BJ (cell line): ENCODE measurements around the gene SPATA32. TPM values are rescaled to one million over a fixed set of nuclear protein-coding genes. Genes with fewer than 3 reads are reported as not detected.

Source experiments
- CTCF ChIA-PET: fragments of 350-600 bp; formaldehyde crosslinking; extraction: SDS; loops from one replicate; lab custom pipeline; 2021; ENCODE audit warnings: antibody characterized with exemption, inconsistent platforms; lab: Yijun Ruan, JAX
- POLR2A ChIA-PET: fragments of 300-600 bp; sonication (Branson Sonifier 250); formaldehyde crosslinking; extraction: SDS; loops from one replicate; lab custom pipeline; 2021; ENCODE audit warnings: antibody characterized with exemption; lab: Charles Lee
- DNase-seq: peaks from one replicate; pipeline ENCODE4 v3.0.0-alpha.2; 2011; ENCODE audit warnings: low read depth
- H3K27me3 ChIP-seq: 2 replicates; pipeline ENCODE4 v1.6.0; 2011; ENCODE audit warnings: low read length; ENCODE audit not compliant: control insufficient read depth, insufficient read depth
- H3K36me3 ChIP-seq: 2 replicates; pipeline ENCODE4 v1.5.1; 2011; ENCODE audit warnings: low read length; ENCODE audit not compliant: control insufficient read depth, insufficient read depth
- H3K4me3 ChIP-seq: 2 replicates; pipeline ENCODE4 v1.5.1; 2011; ENCODE audit warnings: low read depth, mild to moderate bottlenecking, control low read depth, low read length
- CTCF ChIP-seq: IDR thresholded peaks from 2 replicates; pipeline ENCODE4 v1.5.1; 2011; ENCODE audit warnings: low read depth, mild to moderate bottlenecking, control low read depth, inconsistent platforms, low read length, moderate library complexity; ENCODE audit not compliant: insufficient read depth
- polyA plus RNA-seq: library from polyadenylated mRNA; depleted of rRNA; stranded (reverse); fragments of >200 nt; gene quantifications from 2 replicates; pipeline ENCODE4 v1.2.3, GENCODE V29; 2011

SPATA32 gene
- polyA plus RNA-seq, 1 experiment: not detected

DNA sequence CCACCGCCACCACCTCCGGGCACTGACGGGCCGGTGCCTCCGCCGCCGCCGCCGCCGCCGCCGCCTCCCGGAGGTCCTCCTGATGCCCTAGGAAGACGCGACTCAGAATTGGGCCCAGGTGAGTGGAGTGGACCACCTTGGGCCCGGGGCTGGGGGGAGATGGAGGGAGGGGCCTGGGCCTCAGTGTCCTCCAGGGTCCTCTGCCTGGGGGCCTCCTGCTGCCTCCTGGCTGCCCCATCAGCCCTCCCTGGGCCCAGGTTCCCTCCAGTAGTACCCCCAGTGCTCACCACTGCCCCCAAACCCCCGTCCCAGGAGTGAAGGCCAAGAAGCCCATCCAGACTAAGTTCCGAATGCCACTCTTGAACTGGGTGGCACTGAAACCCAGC is 19.9 kb downstream of the SPATA32 start:
- DNase-seq: no peak
- POLR2A ChIA-PET: no interaction called here
- TF ChIP-seq CTCF: no peak
- CTCF ChIA-PET: interaction anchor here (1.0 to 2.5 kb wide), 4 partner anchors 35 to 144 kb away, joined by 3 to 7 read pairs (median 4); partner anchors contain the start of gene ACBD4
- H3K27me3 ChIP-seq: no peaks in the 10 kb centered on the region; the same call in 1 of the 2 replicates
- no peaks in the 10 kb centered on the region for H3K36me3 ChIP-seq
- no peak overlapping the region for H3K4me3 ChIP-seq

DNA sequence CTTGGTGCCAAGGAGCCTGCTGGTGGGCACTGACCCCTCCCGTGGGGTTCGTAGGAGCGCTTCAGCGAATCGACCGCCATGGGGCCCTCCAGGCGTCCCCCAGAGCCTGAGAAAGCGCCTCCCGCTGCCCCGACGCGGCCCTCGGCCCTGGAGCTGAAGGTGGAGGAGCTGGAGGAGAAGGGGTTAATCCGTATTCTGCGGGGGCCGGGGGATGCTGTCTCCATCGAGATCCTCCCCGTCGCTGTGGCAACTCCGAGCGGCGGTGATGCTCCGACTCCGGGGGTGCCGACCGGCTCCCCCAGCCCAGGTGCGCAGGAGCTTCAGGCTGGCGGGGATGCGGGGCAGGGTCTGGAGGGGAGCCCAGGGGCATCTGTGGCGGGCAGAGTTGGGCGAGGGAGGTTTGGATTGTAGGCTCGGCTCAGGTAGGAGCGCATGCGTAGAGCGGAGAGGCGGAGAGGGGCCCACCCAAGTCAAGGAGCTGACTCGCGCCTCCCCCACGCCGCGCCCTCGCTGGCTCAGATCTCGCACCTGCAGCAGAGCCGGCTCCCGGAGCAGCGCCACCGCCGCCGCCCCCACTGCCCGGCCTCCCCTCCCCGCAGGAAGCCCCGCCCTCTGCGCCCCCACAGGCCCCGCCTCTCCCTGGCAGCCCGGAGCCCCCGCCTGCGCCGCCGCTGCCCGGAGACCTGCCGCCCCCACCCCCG is 20.4 kb downstream of the SPATA32 start:
- POLR2A ChIA-PET: no interaction called here

DNA sequence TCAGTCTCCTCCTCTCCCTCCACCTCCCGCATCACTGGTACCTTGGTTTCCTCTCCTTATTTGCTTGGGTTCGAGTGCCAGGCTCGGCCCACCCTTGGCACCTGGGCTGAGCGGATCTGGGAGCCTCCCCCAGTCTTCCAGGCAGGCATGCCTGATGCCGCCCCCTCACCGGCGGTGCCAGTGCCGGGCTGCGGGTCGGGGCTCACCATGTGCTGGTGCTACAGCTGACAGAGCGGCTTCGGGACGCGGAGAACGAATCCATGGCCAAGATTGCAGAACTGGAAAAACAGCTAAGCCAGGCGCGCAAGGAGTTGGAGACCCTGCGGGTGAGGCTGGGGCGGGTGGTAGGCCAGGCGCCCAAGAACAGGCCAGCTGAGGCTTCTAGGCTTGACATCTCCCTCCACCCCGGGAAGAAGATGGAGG is 21.0 kb downstream of the SPATA32 start:
- H3K27me3 ChIP-seq: no peaks in the 10 kb centered on the region; the same call in 1 of the 2 replicates
- no peaks in the 10 kb centered on the region for H3K36me3 ChIP-seq
- no peak for TF ChIP-seq CTCF
- ChIA-PET CTCF (interaction anchor here (1.3 to 2.2 kb wide), 6 partner anchors 9 to 145 kb away, joined by 3 to 10 read pairs (median 5); no protein-coding TSS in a partner anchor), POLR2A (no interaction called here)
- no peak overlapping the region for H3K4me3 ChIP-seq
- DNase-seq: no peak

More for the DNA sequence above, 20.4 kb downstream of the SPATA32 start:
- CTCF ChIA-PET: interaction anchor here (1.3 to 2.2 kb wide), 6 partner anchors 10 to 144 kb away, joined by 3 to 10 read pairs (median 5); no protein-coding TSS in a partner anchor
- no peak for DNase-seq
- no peak for TF ChIP-seq CTCF
- Histone ChIP-seq H3K4me3 (no peak overlapping the region), H3K36me3 (no peaks in the 10 kb centered on the region), H3K27me3 (no peaks in the 10 kb centered on the region; the same call in 1 of the 2 replicates)

GRCh38 chr17:45238155-45238774 is 23.6 kb downstream of the SPATA32 start:
- no peak overlapping the region for H3K4me3 ChIP-seq
- no peaks in the 10 kb centered on the region for H3K36me3 ChIP-seq
- TF ChIP-seq CTCF: no peak
- ChIA-PET CTCF (interaction anchor here (0.8 to 1.5 kb wide), 4 partner anchors 10 to 146 kb away, joined by 3 to 5 read pairs (median 4); partner anchors contain the start of gene ACBD4), POLR2A (no interaction called here)
- no peaks in the 10 kb centered on the region; the same call in 1 of the 2 replicates for H3K27me3 ChIP-seq
- no peak for DNase-seq

GRCh38 chr17:45237686-45238085 is 24.2 kb downstream of the SPATA32 start:
- TF ChIP-seq CTCF: no peak
- DNase-seq: no peak
- no peaks in the 10 kb centered on the region for H3K36me3 ChIP-seq
- H3K27me3 ChIP-seq: no peaks in the 10 kb centered on the region; the same call in 1 of the 2 replicates
- ChIA-PET CTCF (interaction anchor here (1.4 kb wide), 1 partner anchor 19 kb away, joined by 5 read pairs; no protein-coding TSS in a partner anchor), POLR2A (no interaction called here)
- no peak overlapping the region for H3K4me3 ChIP-seq
